ENCODE data around the gene ZNF764. TPM values are rescaled to one million over a fixed set of nuclear protein-coding genes. Genes with fewer than 3 reads are reported as not detected.

ZNF764 gene
- total and polyA plus RNA-seq, 9 of the 15 experiments (the other 6 are each of a cell fraction or from before 2014, with no cell fraction given), result 0.69 to 10.1 (median 4.1) TPM

DNA sequence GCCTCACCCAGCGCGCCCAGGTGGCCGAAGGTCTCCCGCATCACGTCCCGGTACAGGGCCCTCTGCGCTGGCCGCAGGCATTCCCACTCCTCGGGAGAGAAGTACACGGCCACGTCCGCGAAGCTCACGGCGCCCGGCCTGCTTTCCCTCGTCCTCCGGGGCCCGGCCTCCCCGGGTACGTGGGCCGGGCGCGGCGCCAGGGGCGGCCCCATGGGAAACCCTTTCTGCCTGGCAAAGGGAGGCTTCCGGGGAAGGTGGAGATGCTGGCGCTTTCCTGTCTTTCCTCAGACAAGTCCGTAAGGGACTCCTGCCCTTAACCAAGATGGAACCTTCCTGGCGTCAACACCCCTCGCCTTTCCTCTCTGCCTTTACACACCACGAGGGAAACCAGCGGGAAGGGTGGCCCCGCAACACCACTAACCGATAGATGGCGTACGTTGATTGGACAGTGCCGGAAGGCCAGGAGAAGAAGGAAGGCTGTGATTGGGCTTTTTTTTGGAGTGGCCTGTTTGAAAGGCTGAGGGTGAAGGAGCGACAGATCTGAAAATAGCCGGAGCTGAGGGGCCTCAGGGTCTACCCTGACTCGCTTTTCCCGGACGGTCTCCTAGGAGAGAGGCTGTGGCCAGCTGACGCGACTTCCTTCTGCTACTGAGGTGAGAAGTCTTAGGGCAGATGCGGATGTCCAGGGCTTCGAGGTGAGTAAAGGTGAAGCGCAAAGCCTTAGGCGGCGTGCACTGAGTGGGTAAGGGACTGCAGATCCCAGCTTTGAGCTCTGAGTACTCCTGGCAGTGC, 27.4 kb upstream of the ZNF764 start, which contains the start of gene ZNF785 (continued):
- TF ChIP-seq, protein P1, sequence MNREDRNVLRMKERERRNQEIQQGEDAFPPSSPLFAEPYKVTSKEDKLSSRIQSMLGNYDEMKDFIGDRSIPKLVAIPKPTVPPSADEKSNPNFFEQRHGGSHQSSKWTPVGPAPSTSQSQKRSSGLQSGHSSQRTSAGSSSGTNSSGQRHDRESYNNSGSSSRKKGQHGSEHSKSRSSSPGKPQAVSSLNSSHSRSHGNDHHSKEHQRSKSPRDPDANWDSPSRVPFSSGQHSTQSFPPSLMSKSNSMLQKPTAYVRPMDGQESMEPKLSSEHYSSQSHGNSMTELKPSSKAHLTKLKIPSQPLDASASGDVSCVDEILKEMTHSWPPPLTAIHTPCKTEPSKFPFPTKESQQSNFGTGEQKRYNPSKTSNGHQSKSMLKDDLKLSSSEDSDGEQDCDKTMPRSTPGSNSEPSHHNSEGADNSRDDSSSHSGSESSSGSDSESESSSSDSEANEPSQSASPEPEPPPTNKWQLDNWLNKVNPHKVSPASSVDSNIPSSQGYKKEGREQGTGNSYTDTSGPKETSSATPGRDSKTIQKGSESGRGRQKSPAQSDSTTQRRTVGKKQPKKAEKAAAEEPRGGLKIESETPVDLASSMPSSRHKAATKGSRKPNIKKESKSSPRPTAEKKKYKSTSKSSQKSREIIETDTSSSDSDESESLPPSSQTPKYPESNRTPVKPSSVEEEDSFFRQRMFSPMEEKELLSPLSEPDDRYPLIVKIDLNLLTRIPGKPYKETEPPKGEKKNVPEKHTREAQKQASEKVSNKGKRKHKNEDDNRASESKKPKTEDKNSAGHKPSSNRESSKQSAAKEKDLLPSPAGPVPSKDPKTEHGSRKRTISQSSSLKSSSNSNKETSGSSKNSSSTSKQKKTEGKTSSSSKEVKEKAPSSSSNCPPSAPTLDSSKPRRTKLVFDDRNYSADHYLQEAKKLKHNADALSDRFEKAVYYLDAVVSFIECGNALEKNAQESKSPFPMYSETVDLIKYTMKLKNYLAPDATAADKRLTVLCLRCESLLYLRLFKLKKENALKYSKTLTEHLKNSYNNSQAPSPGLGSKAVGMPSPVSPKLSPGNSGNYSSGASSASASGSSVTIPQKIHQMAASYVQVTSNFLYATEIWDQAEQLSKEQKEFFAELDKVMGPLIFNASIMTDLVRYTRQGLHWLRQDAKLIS (CRISPR knock-in tag; IDR thresholded peaks at IDR 0.05), result peak; percentile 53
- TF ChIP-seq SMARCA4 (IDR thresholded peaks at IDR 0.05) (no peak), POLR2A (conservative IDR thresholded peaks at IDR 0.05) (peak; percentile 79), KDM5B (IDR thresholded peaks at IDR 0.05; ENCODE audit: insufficient replicate concordance, low read depth, low read length) (peak; percentile 35), THRAP3 (IDR thresholded peaks at IDR 0.05; ENCODE audit: borderline replicate concordance) (no peak), ZNF507 (tag; conservative IDR thresholded peaks at IDR 0.05) (no peak), ZNF707 (CRISPR knock-in tag; conservative IDR thresholded peaks at IDR 0.05) (0 out of 2 replicates have a peak, but pooled peaks have one; percentile 5), BRD9 (IDR thresholded peaks at IDR 0.05; ENCODE audit: low read depth, partially characterized antibody) (no peak)
- TF ChIP-seq, protein P2, sequence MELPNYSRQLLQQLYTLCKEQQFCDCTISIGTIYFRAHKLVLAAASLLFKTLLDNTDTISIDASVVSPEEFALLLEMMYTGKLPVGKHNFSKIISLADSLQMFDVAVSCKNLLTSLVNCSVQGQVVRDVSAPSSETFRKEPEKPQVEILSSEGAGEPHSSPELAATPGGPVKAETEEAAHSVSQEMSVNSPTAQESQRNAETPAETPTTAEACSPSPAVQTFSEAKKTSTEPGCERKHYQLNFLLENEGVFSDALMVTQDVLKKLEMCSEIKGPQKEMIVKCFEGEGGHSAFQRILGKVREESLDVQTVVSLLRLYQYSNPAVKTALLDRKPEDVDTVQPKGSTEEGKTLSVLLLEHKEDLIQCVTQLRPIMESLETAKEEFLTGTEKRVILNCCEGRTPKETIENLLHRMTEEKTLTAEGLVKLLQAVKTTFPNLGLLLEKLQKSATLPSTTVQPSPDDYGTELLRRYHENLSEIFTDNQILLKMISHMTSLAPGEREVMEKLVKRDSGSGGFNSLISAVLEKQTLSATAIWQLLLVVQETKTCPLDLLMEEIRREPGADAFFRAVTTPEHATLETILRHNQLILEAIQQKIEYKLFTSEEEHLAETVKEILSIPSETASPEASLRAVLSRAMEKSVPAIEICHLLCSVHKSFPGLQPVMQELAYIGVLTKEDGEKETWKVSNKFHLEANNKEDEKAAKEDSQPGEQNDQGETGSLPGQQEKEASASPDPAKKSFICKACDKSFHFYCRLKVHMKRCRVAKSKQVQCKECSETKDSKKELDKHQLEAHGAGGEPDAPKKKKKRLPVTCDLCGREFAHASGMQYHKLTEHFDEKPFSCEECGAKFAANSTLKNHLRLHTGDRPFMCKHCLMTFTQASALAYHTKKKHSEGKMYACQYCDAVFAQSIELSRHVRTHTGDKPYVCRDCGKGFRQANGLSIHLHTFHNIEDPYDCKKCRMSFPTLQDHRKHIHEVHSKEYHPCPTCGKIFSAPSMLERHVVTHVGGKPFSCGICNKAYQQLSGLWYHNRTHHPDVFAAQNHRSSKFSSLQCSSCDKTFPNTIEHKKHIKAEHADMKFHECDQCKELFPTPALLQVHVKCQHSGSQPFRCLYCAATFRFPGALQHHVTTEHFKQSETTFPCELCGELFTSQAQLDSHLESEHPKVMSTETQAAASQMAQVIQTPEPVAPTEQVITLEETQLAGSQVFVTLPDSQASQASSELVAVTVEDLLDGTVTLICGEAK (IDR thresholded peaks at IDR 0.05), result peak; percentile 83
- TF ChIP-seq, protein P2 (CRISPR knock-in tag; IDR thresholded peaks at IDR 0.05), result no peak; the same call in none of the 2 replicates
- TF ChIP-seq, protein P3, sequence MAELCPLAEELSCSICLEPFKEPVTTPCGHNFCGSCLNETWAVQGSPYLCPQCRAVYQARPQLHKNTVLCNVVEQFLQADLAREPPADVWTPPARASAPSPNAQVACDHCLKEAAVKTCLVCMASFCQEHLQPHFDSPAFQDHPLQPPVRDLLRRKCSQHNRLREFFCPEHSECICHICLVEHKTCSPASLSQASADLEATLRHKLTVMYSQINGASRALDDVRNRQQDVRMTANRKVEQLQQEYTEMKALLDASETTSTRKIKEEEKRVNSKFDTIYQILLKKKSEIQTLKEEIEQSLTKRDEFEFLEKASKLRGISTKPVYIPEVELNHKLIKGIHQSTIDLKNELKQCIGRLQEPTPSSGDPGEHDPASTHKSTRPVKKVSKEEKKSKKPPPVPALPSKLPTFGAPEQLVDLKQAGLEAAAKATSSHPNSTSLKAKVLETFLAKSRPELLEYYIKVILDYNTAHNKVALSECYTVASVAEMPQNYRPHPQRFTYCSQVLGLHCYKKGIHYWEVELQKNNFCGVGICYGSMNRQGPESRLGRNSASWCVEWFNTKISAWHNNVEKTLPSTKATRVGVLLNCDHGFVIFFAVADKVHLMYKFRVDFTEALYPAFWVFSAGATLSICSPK (IDR thresholded peaks at IDR 0.05; ENCODE audit: borderline replicate concordance), result 0 out of 2 replicates have a peak, but pooled peaks have one; percentile 58

Measured in K562 (cell line).